K562 (cell line): ENCODE results near the gene SPAG16. TPM values are rescaled to one million over a fixed set of nuclear protein-coding genes. Genes with fewer than 3 reads are reported as not detected.

Experiments used
- ATAC-seq: fragments of 200-7000 bp; cut with Tn5 transposase; 3 replicates; pipeline ENCODE4 v1.9.1; 2020; ENCODE audit warnings: moderate library complexity
- BruUV-seq: library from RNA; stranded (reverse); fragments of 400-500 nt; replicated peaks from 2 replicates; lab custom pipeline; 2021; lab: Mats Ljungman, UMichigan
- CTCF ChIA-PET: fragments of 300-600 bp; formaldehyde crosslinking; extraction: SDS; loops from one replicate; lab custom pipeline; 2021; ENCODE audit warnings: low intra/inter-chr PET ratio; lab: Yijun Ruan, JAX
- POLR2A ChIA-PET: fragments of 300-600, 350-650 bp; sonication (Branson Sonifier 250); formaldehyde crosslinking; extraction: SDS; loops from one replicate; lab custom pipeline; 2021; ENCODE audit warnings: antibody characterized with exemption, inconsistent platforms; lab: Yijun Ruan, JAX
- DNase-seq, 4 experiments: peaks; one replicate each; pipeline versions ENCODE4 v3.0.0 to v3.0.0-alpha.2; 2011 to 2018; ENCODE audit warnings: low spot score in 3 of 4, mixed read lengths in 3 of 4; ENCODE audit errors: extremely low read depth in 1 of 4
- FAIRE-seq: peaks from 2 replicates; lab custom pipeline; 2011; peaks lifted over from hg19 to GRCh38; lab: Jason Lieb, UNC
- H2AFZ ChIP-seq: 2 replicates; pipeline ENCODE4 v1.6.0; 2011; ENCODE audit warnings: low read depth, low read length, control low read depth, inconsistent platforms
- H3K27ac ChIP-seq: fragments of 200-600 bp; 3 replicates; pipeline ENCODE4 v1.8.0; 2011; ENCODE audit warnings: low read depth, mild to moderate bottlenecking, control low read depth, inconsistent platforms, low read length, moderate library complexity, mixed read lengths; ENCODE audit errors: extremely low read depth
- H3K27me3 ChIP-seq, 2 experiments: fragments of 300-600 bp in 1 of 2; 2 replicates in 1 of 2; 3 replicates in 1 of 2; pipeline versions ENCODE4 v1.6.0 to v1.8.0; 2011; ENCODE audit warnings: inconsistent platforms in 2 of 2, low read length in 2 of 2, mild to moderate bottlenecking in 1 of 2, mixed read lengths in 1 of 2, moderate library complexity in 1 of 2; ENCODE audit not compliant: control insufficient read depth in 2 of 2, insufficient read depth in 2 of 2
- H3K36me3 ChIP-seq: fragments of 300-600 bp; 3 replicates; pipeline ENCODE4 v1.8.0; 2011; ENCODE audit warnings: mild to moderate bottlenecking, low read length, inconsistent platforms; ENCODE audit not compliant: control insufficient read depth, insufficient read depth
- H3K4me1 ChIP-seq, 2 experiments: fragments of 200-600 bp in 1 of 2; replicated peaks in 1 of 2; 2 replicates in 1 of 2; 3 replicates in 1 of 2; pipeline versions ENCODE4 v1.5.1 to v1.8.0; 2011; ENCODE audit warnings: inconsistent platforms in 2 of 2, low read length in 2 of 2, mild to moderate bottlenecking in 1 of 2, mixed read lengths in 1 of 2, moderate library complexity in 1 of 2; ENCODE audit not compliant: control insufficient read depth in 2 of 2, insufficient read depth in 2 of 2
- H3K4me2 ChIP-seq: 2 replicates; pipeline ENCODE4 v1.6.1; 2011; ENCODE audit warnings: low read length, control low read depth, inconsistent platforms, mixed read lengths; ENCODE audit not compliant: insufficient read depth
- H3K4me3 ChIP-seq: fragments of 200-600 bp; sonication (generic), shearing (Covaris generic); 2 replicates; pipeline ENCODE4 v1.5.1; 2016; ENCODE audit warnings: control low read depth, inconsistent platforms
- H3K79me2 ChIP-seq: fragments of 200-600 bp; 3 replicates; pipeline ENCODE4 v1.8.0; 2011; ENCODE audit warnings: low read length, inconsistent platforms; ENCODE audit not compliant: control insufficient read depth, insufficient read depth
- H3K9ac ChIP-seq, 2 experiments: 2 replicates each; pipeline versions ENCODE4 v1.6.0 to v1.6.1; 2011; ENCODE audit warnings: low read depth in 2 of 2, low read length in 2 of 2, control low read depth in 1 of 2, inconsistent platforms in 1 of 2, mild to moderate bottlenecking in 1 of 2, mixed read lengths in 1 of 2; ENCODE audit not compliant: insufficient read depth in 1 of 2
- H3K9me1 ChIP-seq: one replicate; pipeline ENCODE4 v1.6.0; 2011; ENCODE audit warnings: inconsistent platforms, mild to moderate bottlenecking, low read length, moderate library complexity; ENCODE audit not compliant: control insufficient read depth, insufficient read depth
- H3K9me3 ChIP-seq: replicated peaks from 2 replicates; pipeline ENCODE4 v1.5.1; 2011; ENCODE audit warnings: low read depth, low read length, inconsistent platforms; ENCODE audit not compliant: control insufficient read depth, insufficient read depth
- H4K20me1 ChIP-seq: replicated peaks from 2 replicates; pipeline ENCODE4 v1.6.1; 2011; ENCODE audit warnings: low read length, inconsistent platforms, mixed read lengths; ENCODE audit not compliant: control insufficient read depth, insufficient read depth
- BDP1 ChIP-seq: IDR thresholded peaks from 3 replicates; pipeline ENCODE4 v1.6.1; 2011; ENCODE audit not compliant: insufficient read length, insufficient read depth
- CREBBP ChIP-seq: IDR thresholded peaks from one replicate; pipeline ENCODE4 v1.6.1; 2012; ENCODE audit warnings: low read depth, mild to moderate bottlenecking, control low read depth, inconsistent platforms, low read length
- EHMT2 ChIP-seq: fragments of 450-650 bp; IDR thresholded peaks from 2 replicates; pipeline ENCODE4 v1.6.1; 2018; ENCODE audit warnings: antibody characterized with exemption
- HDAC2 ChIP-seq: fragments of 450-650 bp; IDR thresholded peaks from 2 replicates; pipeline ENCODE4 v1.6.1; 2016; ENCODE audit warnings: mild to moderate bottlenecking
- JUND ChIP-seq, 2 experiments: IDR thresholded peaks; 2 replicates in 1 of 2; 3 replicates in 1 of 2; pipeline ENCODE4 v1.6.1; 2011; ENCODE audit warnings: borderline replicate concordance in 2 of 2, low read depth in 2 of 2, low read length in 2 of 2, improper control_type of control experiment in 1 of 2, missing biosample characterization in 1 of 2, missing genetic modification characterization in 1 of 2, missing genetic modification reagents in 1 of 2
- MEIS2 ChIP-seq: fragments of 450-650 bp; IDR thresholded peaks from 2 replicates; pipeline ENCODE4 v1.6.1; 2014; ENCODE audit warnings: mild to moderate bottlenecking; ENCODE audit not compliant: partially characterized antibody
- PML ChIP-seq: IDR thresholded peaks from 2 replicates; pipeline ENCODE4 v1.6.1; 2012; ENCODE audit warnings: low read length, inconsistent platforms
- SAFB ChIP-seq: fragments of 200-400 bp; formaldehyde crosslinking; IDR thresholded peaks from 2 replicates; pipeline ENCODE4 v1.6.1; 2017; ENCODE audit warnings: low read depth, low read length, borderline replicate concordance
- TAF15 ChIP-seq: fragments of 200-400 bp; formaldehyde crosslinking; IDR thresholded peaks from 2 replicates; pipeline ENCODE4 v1.6.1; 2017; ENCODE audit warnings: mild to moderate bottlenecking, low read depth, low read length, moderate library complexity
- ZNF224 ChIP-seq: sonication (generic); formaldehyde crosslinking; IDR thresholded peaks from 2 replicates; pipeline ENCODE4 v1.8.0; 2022; ENCODE audit warnings: mild to moderate bottlenecking, missing genetic modification reagents
- ZNF551 ChIP-seq: fragments of 250-450 bp; sonication (Bioruptor Pico); IDR thresholded peaks from 2 replicates; pipeline ENCODE4 v1.5.0; 2021; ENCODE audit warnings: mild to moderate bottlenecking, moderate library complexity
- WGBS: fragments of 100-300 bp; shearing (Covaris generic); methylation state at CpG from one replicate; pipeline ENCODE4 v1.1.6; 2016; ENCODE audit warnings: low coverage, mixed read lengths; ENCODE audit not compliant: insufficient coverage; ENCODE audit errors: missing lambda C conversion rate; 5-methylcytosine and 5-hydroxymethylcytosine counted together
- in situ Hi-C: fragments of 300-500 bp; cut with MboI; formaldehyde crosslinking; loops from 4 replicates; pipeline ENCODE4 v1.15.0; 2018; ENCODE audit warnings: inconsistent platforms, mixed read lengths
- intact Hi-C: fragments of 100-400 bp; cut with micrococcal nuclease; formaldehyde crosslinking; loops from 2 replicates; pipeline ENCODE4 v1.14.2; 2022
- polyA plus RNA-seq, 8 experiments: library from polyadenylated mRNA; depleted of rRNA in 4 of 8; stranded (reverse) in 5 of 8; unstranded in 3 of 8; fragments of >200 nt; fragmentation: Nextera tagmentation in 2 of 8; fragmentation: Illumina TruSeq in 1 of 8; extraction: Ambion mirVana in 2 of 8; extraction: Trizol in 1 of 8; gene quantifications; 2 replicates each; pipeline versions ENCODE4 v1.2.1 to v1.2.3, GENCODE V29; 2011 to 2014; ENCODE audit warnings: inconsistent platforms in 1 of 8, missing spikeins in 1 of 8
- total RNA-seq, 7 experiments: library from RNA; depleted of rRNA in 6 of 7; stranded (reverse); fragments of >200 nt in 6 of 7; fragmentation: Illumina TruSeq in 2 of 7; extraction: Trizol in 2 of 7; gene quantifications; 2 replicates each; pipeline versions ENCODE4 v1.2.1 to v1.2.3, GENCODE V29; 2011 to 2021; ENCODE audit warnings: low replicate concordance in 1 of 7
- TF ChIP-seq, protein P1 (sequence below): sonication (generic); formaldehyde crosslinking; IDR thresholded peaks from 2 replicates; pipeline ENCODE4 v1.8.0; 2022; ENCODE audit warnings: missing genetic modification reagents, mild to moderate bottlenecking, moderate library complexity, borderline replicate concordance
- TF ChIP-seq, protein P2 (sequence below): fragments of 450-650 bp; IDR thresholded peaks from 2 replicates; pipeline ENCODE4 v1.6.1; 2016; ENCODE audit warnings: missing biosample characterization, missing genetic modification characterization

The SPAG16 gene
- total and polyA plus RNA-seq, 9 of the 15 experiments (the other 6 are each of a cell fraction or from before 2014, with no cell fraction given) = 0.98 to 5.9 (median 3.5) TPM

DNA sequence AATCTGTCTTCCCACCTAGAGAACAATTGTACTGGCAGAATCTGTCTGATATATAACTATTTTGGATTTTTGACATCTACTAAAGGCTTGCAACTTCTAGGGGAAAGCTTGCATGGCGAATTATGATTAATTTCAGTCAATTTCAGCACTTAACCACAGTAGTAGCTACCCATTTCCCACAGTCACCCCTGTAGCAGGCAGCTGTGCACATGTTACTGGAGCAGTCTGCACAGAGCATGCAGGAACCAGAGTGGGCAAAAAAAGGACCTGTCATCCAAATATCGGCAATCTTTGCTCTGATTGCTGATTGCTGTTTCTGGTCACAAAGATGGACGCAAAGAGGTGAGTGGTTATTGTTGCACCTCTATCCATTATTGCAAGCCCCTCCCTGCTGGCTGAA is 473.3 kb downstream of the SPAG16 start (continued):
- TF ChIP-seq PML = no peak
- TF ChIP-seq, all 486 proteins: peak for 0

DNA sequence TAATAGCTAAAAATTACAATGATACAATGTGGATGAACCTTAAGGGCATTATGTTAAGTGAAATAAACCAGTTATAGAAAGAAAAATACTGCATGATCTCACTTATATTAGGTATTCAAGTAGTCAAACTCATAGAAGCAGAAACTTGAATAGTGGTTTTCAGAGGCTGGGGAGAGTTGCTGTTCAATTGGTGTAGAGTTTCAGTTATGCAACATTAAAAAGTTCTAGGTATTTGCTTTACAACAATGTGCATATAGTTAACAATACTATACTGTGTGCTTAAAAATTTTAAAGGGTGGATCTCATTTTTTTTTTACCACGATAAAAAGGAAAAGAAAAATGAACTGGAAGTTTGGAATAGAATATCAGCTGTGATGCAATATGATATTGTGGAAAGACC is 479.1 kb downstream of the SPAG16 start:
- no peaks in the 10 kb centered on the region for H3K4me1 ChIP-seq
- intact Hi-C loops = no loop called here
- TF ChIP-seq, protein P1, sequence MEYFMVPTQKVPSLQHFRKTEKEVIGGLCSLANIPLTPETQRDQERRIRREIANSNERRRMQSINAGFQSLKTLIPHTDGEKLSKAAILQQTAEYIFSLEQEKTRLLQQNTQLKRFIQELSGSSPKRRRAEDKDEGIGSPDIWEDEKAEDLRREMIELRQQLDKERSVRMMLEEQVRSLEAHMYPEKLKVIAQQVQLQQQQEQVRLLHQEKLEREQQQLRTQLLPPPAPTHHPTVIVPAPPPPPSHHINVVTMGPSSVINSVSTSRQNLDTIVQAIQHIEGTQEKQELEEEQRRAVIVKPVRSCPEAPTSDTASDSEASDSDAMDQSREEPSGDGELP (CRISPR knock-in tag) = no peak
- TF ChIP-seq BDP1 = no peak
- no peak for TF ChIP-seq EHMT2
- TF ChIP-seq ZNF224 (CRISPR knock-in tag) = no peak
- no peak for TF ChIP-seq SAFB
- no peak for TF ChIP-seq HDAC2
- TF ChIP-seq ZNF551 (CRISPR knock-in tag) = no peak
- TF ChIP-seq TAF15 = no peak
- TF ChIP-seq, protein P2, sequence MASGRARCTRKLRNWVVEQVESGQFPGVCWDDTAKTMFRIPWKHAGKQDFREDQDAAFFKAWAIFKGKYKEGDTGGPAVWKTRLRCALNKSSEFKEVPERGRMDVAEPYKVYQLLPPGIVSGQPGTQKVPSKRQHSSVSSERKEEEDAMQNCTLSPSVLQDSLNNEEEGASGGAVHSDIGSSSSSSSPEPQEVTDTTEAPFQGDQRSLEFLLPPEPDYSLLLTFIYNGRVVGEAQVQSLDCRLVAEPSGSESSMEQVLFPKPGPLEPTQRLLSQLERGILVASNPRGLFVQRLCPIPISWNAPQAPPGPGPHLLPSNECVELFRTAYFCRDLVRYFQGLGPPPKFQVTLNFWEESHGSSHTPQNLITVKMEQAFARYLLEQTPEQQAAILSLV (tag) = no peak
- TF ChIP-seq MEIS2 = no peak
- no peak for TF ChIP-seq JUND (IDR thresholded peaks at IDR 0.05; ENCODE audit: borderline replicate concordance, low read depth, low read length)
- TF ChIP-seq JUND (tag; IDR thresholded peaks at IDR 0.05; ENCODE audit: borderline replicate concordance, low read depth, low read length) = no peak
- no peak for TF ChIP-seq CREBBP

More for the DNA sequence above, 479.1 kb downstream of the SPAG16 start:
- ChIA-PET CTCF (no interaction called here), POLR2A (no interaction called here)
- no peak for ATAC-seq
- no peak overlapping the region for H3K9ac ChIP-seq
- no peak overlapping the region for H3K27ac ChIP-seq
- no TSS peak for BruUV-seq
- WGBS = 0% methylated on average over 1 of the region's 1 CpG
- DNase-seq = no peak
- H3K9me3 ChIP-seq = no peaks in the 10 kb centered on the region
- in situ Hi-C loops = no loop called here
- H3K27me3 ChIP-seq = no peaks in the 10 kb centered on the region
- no peaks in the 10 kb centered on the region for H3K79me2 ChIP-seq
- no peak for FAIRE-seq
- H4K20me1 ChIP-seq = no peaks in the 10 kb centered on the region
- H3K9me1 ChIP-seq = no peaks in the 10 kb centered on the region
- H3K4me3 ChIP-seq = no peak overlapping the region
- no peak overlapping the region for H3K4me2 ChIP-seq
- no peaks in the 10 kb centered on the region for H3K36me3 ChIP-seq
- no peak overlapping the region for H2AFZ ChIP-seq
